GM12878 (cell line): Measurements from ENCODE around the gene DBNL. TPM values are rescaled to one million over a fixed set of nuclear protein-coding genes. Genes with fewer than 3 reads are reported as not detected.

Experiments used
- ATAC-seq: fragments of 200-7000 bp; cut with Tn5 transposase; 3 replicates; pipeline ENCODE4 v1.9.1; 2020; ENCODE audit warnings: mild to moderate bottlenecking, moderate library complexity
- BruUV-seq: library from RNA; stranded (reverse); fragments of 400-500 nt; replicated peaks from 2 replicates; lab custom pipeline; 2021; lab: Mats Ljungman, UMichigan
- CTCF ChIA-PET: fragments of 300-600 bp; sonication (Branson Sonifier 250); formaldehyde crosslinking; extraction: SDS; loops from one replicate; lab custom pipeline; 2021; ENCODE audit warnings: inconsistent platforms; lab: Yijun Ruan, JAX
- POLR2A ChIA-PET: fragments of 350-600 bp; formaldehyde crosslinking; extraction: SDS; loops from one replicate; lab custom pipeline; 2021; ENCODE audit warnings: inconsistent platforms; lab: Charles Lee
- RAD21 ChIA-PET: fragments of 300-600 bp; sonication (Branson Sonifier 250); formaldehyde crosslinking; loops from one replicate; lab custom pipeline; 2023; ENCODE audit warnings: antibody characterized with exemption; ENCODE audit not compliant: unreplicated experiment; lab: Charles Lee
- SMC1A ChIA-PET: fragments of 300-600 bp; sonication (Branson Sonifier 250); formaldehyde crosslinking; loops from one replicate; lab custom pipeline; 2023; ENCODE audit not compliant: unreplicated experiment, uncharacterized antibody; lab: Charles Lee
- DNase-seq: peaks from one replicate; pipeline ENCODE4 v3.0.0-alpha.2; 2011; ENCODE audit warnings: low read depth, low spot score
- FAIRE-seq: peaks from 3 replicates; lab custom pipeline; 2011; peaks lifted over from hg19 to GRCh38; lab: Jason Lieb, UNC
- H2AFZ ChIP-seq: 2 replicates; pipeline ENCODE4 v1.6.0; 2011; ENCODE audit warnings: low read depth, low read length, control low read depth; ENCODE audit not compliant: control insufficient read depth
- H3K27ac ChIP-seq: 2 replicates; pipeline ENCODE4 v1.5.1; 2011; ENCODE audit warnings: control low read depth; ENCODE audit not compliant: control insufficient read depth, insufficient read depth
- H3K27me3 ChIP-seq, 2 experiments: replicated peaks in 1 of 2; 2 replicates each; pipeline versions ENCODE4 v1.6.0 to v1.6.1; 2011; ENCODE audit warnings: low read length in 1 of 2; ENCODE audit not compliant: control insufficient read depth in 2 of 2, insufficient read depth in 2 of 2
- H3K36me3 ChIP-seq, 2 experiments: 2 replicates each; pipeline ENCODE4 v1.5.1; 2011; ENCODE audit warnings: low read length in 1 of 2; ENCODE audit not compliant: control insufficient read depth in 2 of 2, insufficient read depth in 2 of 2
- H3K4me1 ChIP-seq: 2 replicates; pipeline ENCODE4 v1.6.1; 2011; ENCODE audit warnings: mild to moderate bottlenecking, low read length, moderate library complexity, mixed read lengths; ENCODE audit not compliant: control insufficient read depth, insufficient read depth
- H3K4me2 ChIP-seq: 2 replicates; pipeline ENCODE4 v1.6.0; 2011; ENCODE audit warnings: control low read depth; ENCODE audit not compliant: control insufficient read depth, insufficient read depth
- H3K4me3 ChIP-seq: fragments of 200-600 bp; sonication (generic); 2 replicates; pipeline ENCODE4 v1.5.1; 2016
- H3K79me2 ChIP-seq: 2 replicates; pipeline ENCODE4 v1.6.0; 2011; ENCODE audit warnings: low read length; ENCODE audit not compliant: control insufficient read depth, insufficient read depth
- H3K9ac ChIP-seq: 2 replicates; pipeline ENCODE4 v1.8.0; 2011; ENCODE audit warnings: low read length, control low read depth, mixed read lengths; ENCODE audit not compliant: control insufficient read depth, insufficient read depth
- H3K9me3 ChIP-seq: replicated peaks from 3 replicates; pipeline ENCODE4 v1.5.1; 2011; ENCODE audit warnings: mild to moderate bottlenecking, low read length; ENCODE audit not compliant: control insufficient read depth, insufficient read depth
- H4K20me1 ChIP-seq: 2 replicates; pipeline ENCODE4 v1.6.0; 2011; ENCODE audit not compliant: control insufficient read depth, insufficient read depth
- ATF7 ChIP-seq: fragments of 450-650 bp; IDR thresholded peaks from 2 replicates; pipeline ENCODE4 v1.6.1; 2016; ENCODE audit warnings: low read depth, mild to moderate bottlenecking
- BRCA1 ChIP-seq: IDR thresholded peaks from 2 replicates; pipeline ENCODE4 v1.6.1; 2011; ENCODE audit warnings: low read depth, low read length, improper control_type of control experiment
- E2F4 ChIP-seq: IDR thresholded peaks from 2 replicates; pipeline ENCODE4 v1.6.1; 2012; ENCODE audit warnings: low read depth, low read length, improper control_type of control experiment
- IKZF1 ChIP-seq: fragments of 450-650 bp; conservative IDR thresholded peaks from 2 replicates; pipeline ENCODE4 v1.6.1; 2017; ENCODE audit warnings: antibody characterized with exemption, mild to moderate bottlenecking
- IRF4 ChIP-seq: IDR thresholded peaks from 2 replicates; pipeline ENCODE4 v1.6.1; 2011; ENCODE audit warnings: low read depth, low read length
- MTA2 ChIP-seq: fragments of 450-650 bp; IDR thresholded peaks from 2 replicates; pipeline ENCODE4 v1.6.1; 2016; ENCODE audit warnings: low read depth, mild to moderate bottlenecking, moderate library complexity
- MYB ChIP-seq: fragments of 150-350 bp; IDR thresholded peaks from 2 replicates; pipeline ENCODE4 v1.6.1; 2014; ENCODE audit warnings: mild to moderate bottlenecking, low read depth, low read length, borderline replicate concordance
- RELB ChIP-seq: fragments of 450-650 bp; IDR thresholded peaks from 2 replicates; pipeline ENCODE4 v1.6.1; 2017; ENCODE audit warnings: low read depth, mild to moderate bottlenecking, moderate library complexity
- RUNX3 ChIP-seq: IDR thresholded peaks from 2 replicates; pipeline ENCODE4 v1.6.1; 2012; ENCODE audit warnings: low read length, inconsistent platforms
- SMAD5 ChIP-seq: IDR thresholded peaks from 2 replicates; pipeline ENCODE4 v1.6.1; 2016; ENCODE audit warnings: antibody characterized with exemption, low read depth
- USF2 ChIP-seq: IDR thresholded peaks from 2 replicates; pipeline ENCODE4 v1.6.1; 2011; ENCODE audit warnings: low read depth, low read length, improper control_type of control experiment, borderline replicate concordance
- ZNF217 ChIP-seq: fragments of 450-650 bp; IDR thresholded peaks from 2 replicates; pipeline ENCODE4 v1.6.1; 2017; ENCODE audit warnings: antibody characterized with exemption, mild to moderate bottlenecking
- WGBS: methylation state at CpG from one replicate; pipeline ENCODE4 v1.1.6; 2016; ENCODE audit warnings: low lambda C conversion rate; ENCODE audit not compliant: insufficient replicate concordance, insufficient coverage; ENCODE audit errors: missing lambda C conversion rate; 5-methylcytosine and 5-hydroxymethylcytosine counted together
- in situ Hi-C: fragments of 300-500 bp; cut with MboI; formaldehyde crosslinking; loops from 9 replicates; pipeline ENCODE4 v1.14.3; 2018; ENCODE audit warnings: mixed read lengths
- intact Hi-C: fragments of 100-400 bp; cut with micrococcal nuclease; formaldehyde crosslinking; loops from one replicate; pipeline ENCODE4 v1.14.2; 2022; ENCODE audit not compliant: unreplicated experiment
- polyA plus RNA-seq, 11 experiments: library from polyadenylated mRNA; depleted of rRNA in 4 of 11; unstranded in 6 of 11; stranded (reverse) in 5 of 11; fragments of >200 nt; fragmentation: Nextera tagmentation in 4 of 11; fragmentation: Illumina TruSeq in 1 of 11; extraction: Ambion mirVana in 4 of 11; extraction: Trizol in 1 of 11; gene quantifications; 1 replicate in 1 of 11; 2 replicates in 10 of 11; pipeline versions ENCODE4 v1.2.1 to v1.2.3, GENCODE V29; 2011 to 2016; ENCODE audit warnings: inconsistent platforms in 2 of 11, missing spikeins in 2 of 11, low read depth in 1 of 11
- total RNA-seq, 4 experiments: library from RNA; depleted of rRNA in 3 of 4; stranded (reverse); fragments of >200 nt in 3 of 4; fragmentation: Illumina TruSeq in 1 of 4; extraction: Trizol in 1 of 4; gene quantifications; 2 replicates each; pipeline versions ENCODE4 v1.2.1 to v1.2.3, GENCODE V29; 2013 to 2021

The DBNL gene
- total and polyA plus RNA-seq, 10 of the 15 experiments (the other 5 are each of a cell fraction or from before 2014, with no cell fraction given) = 4.1 to 179 (median 84.3) TPM

GRCh38 chr7:44063894-44064651 lies 19.6 kb downstream of the DBNL start:
- RAD21 ChIA-PET = no interaction called here
- 75% methylated on average over 16 of the region's 16 CpGs for WGBS
- Histone ChIP-seq H3K4me3 (no peak overlapping the region), H3K9me3 (no peaks in the 10 kb centered on the region), H2AFZ (no peak overlapping the region), H3K9ac (no peak overlapping the region), H3K79me2 (no peaks in the 10 kb centered on the region), H3K27ac (no peak overlapping the region), H3K4me1 (peaks cover 4% of the 10 kb centered on the region), H4K20me1 (no peaks in the 10 kb centered on the region), H3K36me3 (peaks cover 18 to 26% of the 10 kb centered on the region in 2 experiments), H3K4me2 (no peak overlapping the region), H3K27me3 (no peaks in the 10 kb centered on the region)
- DNase-seq (no peak), FAIRE-seq (no peak), ATAC-seq (no peak)
- CTCF ChIA-PET = interaction anchor here (1.1 to 1.2 kb wide), 2 partner anchors 14 to 44 kb away, joined by 3 read pairs; no protein-coding TSS in a partner anchor
- no TSS peak for BruUV-seq
- POLR2A ChIA-PET = interaction anchor here (1.0 to 1.5 kb wide), 3 partner anchors 14 to 20 kb away, joined by 3 to 4 read pairs (median 3); partner anchors contain the start of gene DBNL
- TF ChIP-seq E2F4 = no peak
- TF ChIP-seq MTA2 = no peak
- no peak for TF ChIP-seq RELB
- TF ChIP-seq SMAD5 = no peak
- no peak for TF ChIP-seq RUNX3
- TF ChIP-seq ZNF217 = no peak
- TF ChIP-seq ATF7 = no peak
- TF ChIP-seq IRF4 = no peak
- no peak for TF ChIP-seq USF2
- no peak for TF ChIP-seq MYB
- no peak for TF ChIP-seq BRCA1
- no peak for TF ChIP-seq IKZF1
- SMC1A ChIA-PET = no interaction called here
- intact Hi-C loops (no loop called here), in situ Hi-C loops (no loop called here)
